KMS-11 (cell line): ENCODE measurements around the gene LRFN4.

Experiments used
- H2AFZ ChIP-seq: fragments of 200-600 bp; sonication (generic); 2 replicates; pipeline ENCODE4 v1.6.1; 2016; ENCODE audit warnings: antibody characterized with exemption, mixed run types, low read depth
- H3K27ac ChIP-seq: fragments of 200-600 bp; sonication (generic); 2 replicates; pipeline ENCODE4 v1.6.1; 2016; ENCODE audit warnings: mild to moderate bottlenecking, mixed run types
- H3K27me3 ChIP-seq: fragments of 200-600 bp; sonication (generic); 2 replicates; pipeline ENCODE4 v1.6.1; 2017; ENCODE audit warnings: mild to moderate bottlenecking, low read depth, mixed run types, moderate library complexity; ENCODE audit not compliant: insufficient read depth
- H3K36me3 ChIP-seq: fragments of 200-600 bp; sonication (generic); 2 replicates; pipeline ENCODE4 v1.6.1; 2017; ENCODE audit warnings: mild to moderate bottlenecking, mixed run types; ENCODE audit not compliant: insufficient read depth
- H3K4me1 ChIP-seq: fragments of 200-600 bp; sonication (generic); 2 replicates; pipeline ENCODE4 v1.6.1; 2016; ENCODE audit warnings: mild to moderate bottlenecking, low read depth, mixed run types; ENCODE audit not compliant: poor library complexity, severe bottlenecking
- H3K4me2 ChIP-seq: fragments of 200-600 bp; sonication (generic); 2 replicates; pipeline ENCODE4 v1.7.0; 2016; ENCODE audit warnings: mild to moderate bottlenecking, mixed run types
- H3K4me3 ChIP-seq: fragments of 200-600 bp; sonication (generic); IDR thresholded peaks from 2 replicates; pipeline ENCODE4 v1.6.1; 2017; ENCODE audit warnings: low read depth, low read length, mixed read lengths; ENCODE audit not compliant: insufficient read depth
- H3K79me2 ChIP-seq: fragments of 200-600 bp; sonication (generic); 2 replicates; pipeline ENCODE4 v1.6.1; 2016; ENCODE audit warnings: low read depth, mixed run types; ENCODE audit not compliant: insufficient read depth
- H3K9ac ChIP-seq: fragments of 200-600 bp; sonication (generic); 2 replicates; pipeline ENCODE4 v1.6.1; 2016; ENCODE audit warnings: mild to moderate bottlenecking, mixed run types
- H4K20me1 ChIP-seq: fragments of 200-600 bp; sonication (generic); 2 replicates; pipeline ENCODE4 v1.6.1; 2016; ENCODE audit warnings: mild to moderate bottlenecking, mixed run types; ENCODE audit not compliant: insufficient read depth
- TF ChIP-seq, protein P1 (sequence below): fragments of 200-600 bp; sonication (generic); conservative IDR thresholded peaks from 2 replicates; pipeline ENCODE4 v1.6.1; 2017; ENCODE audit warnings: low read depth, mild to moderate bottlenecking, antibody characterized with exemption, low read length, moderate library complexity, mixed read lengths

LRFN4 gene

DNA sequence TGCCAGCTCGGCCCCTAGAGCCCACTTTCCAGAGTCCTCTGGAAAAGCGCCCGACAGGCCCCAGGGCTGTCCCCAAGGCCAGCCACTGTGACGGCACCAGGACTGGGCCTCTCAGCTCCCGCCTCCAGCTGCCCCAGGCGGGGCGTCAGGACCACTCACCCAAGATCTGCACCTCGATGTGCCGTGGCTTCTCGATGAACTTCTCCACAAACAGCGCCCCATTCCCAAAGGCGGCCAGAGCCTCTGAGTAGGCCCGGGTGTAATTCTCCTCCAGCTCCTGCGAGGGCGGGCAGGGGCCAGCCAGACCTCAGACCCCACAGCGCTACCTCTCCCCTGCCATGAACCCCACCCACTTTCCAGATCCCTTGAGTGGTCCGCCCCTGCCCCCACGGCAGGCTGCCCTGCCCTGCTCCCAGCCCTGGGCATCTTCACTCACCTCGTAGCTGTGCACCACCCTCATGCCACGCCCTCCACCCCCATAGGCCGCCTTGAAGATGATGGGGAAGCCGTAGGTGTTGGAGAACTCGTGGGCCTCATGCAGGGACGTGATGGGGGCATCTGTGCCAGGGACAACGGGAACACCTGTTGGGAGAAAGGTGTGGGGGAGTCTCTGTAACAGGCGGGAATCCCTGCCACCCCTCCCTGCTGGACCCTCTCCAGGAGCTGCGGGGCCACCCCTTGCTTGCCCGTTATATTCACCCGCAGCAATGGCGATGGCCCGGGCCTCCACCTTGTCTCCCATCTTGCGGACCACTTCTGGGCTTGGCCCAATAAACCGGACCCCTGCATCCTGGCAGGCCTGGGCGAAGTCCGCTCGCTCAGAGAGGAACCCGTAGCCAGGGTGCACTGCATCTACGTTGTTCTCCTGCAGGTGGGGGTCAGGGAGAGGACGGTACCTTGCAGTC lies 14.0 kb downstream of the LRFN4 start:
- Histone ChIP-seq H2AFZ (no peak overlapping the region), H3K79me2 (no peaks in the 10 kb centered on the region), H3K27me3 (no peaks in the 10 kb centered on the region), H4K20me1 (no peaks in the 10 kb centered on the region), H3K4me3 (no peak overlapping the region), H3K4me2 (no peak overlapping the region), H3K9ac (no peak overlapping the region), H3K27ac (no peak overlapping the region), H3K36me3 (no peaks in the 10 kb centered on the region), H3K4me1 (peaks cover 42% of the 10 kb centered on the region)
- TF ChIP-seq, protein P1, sequence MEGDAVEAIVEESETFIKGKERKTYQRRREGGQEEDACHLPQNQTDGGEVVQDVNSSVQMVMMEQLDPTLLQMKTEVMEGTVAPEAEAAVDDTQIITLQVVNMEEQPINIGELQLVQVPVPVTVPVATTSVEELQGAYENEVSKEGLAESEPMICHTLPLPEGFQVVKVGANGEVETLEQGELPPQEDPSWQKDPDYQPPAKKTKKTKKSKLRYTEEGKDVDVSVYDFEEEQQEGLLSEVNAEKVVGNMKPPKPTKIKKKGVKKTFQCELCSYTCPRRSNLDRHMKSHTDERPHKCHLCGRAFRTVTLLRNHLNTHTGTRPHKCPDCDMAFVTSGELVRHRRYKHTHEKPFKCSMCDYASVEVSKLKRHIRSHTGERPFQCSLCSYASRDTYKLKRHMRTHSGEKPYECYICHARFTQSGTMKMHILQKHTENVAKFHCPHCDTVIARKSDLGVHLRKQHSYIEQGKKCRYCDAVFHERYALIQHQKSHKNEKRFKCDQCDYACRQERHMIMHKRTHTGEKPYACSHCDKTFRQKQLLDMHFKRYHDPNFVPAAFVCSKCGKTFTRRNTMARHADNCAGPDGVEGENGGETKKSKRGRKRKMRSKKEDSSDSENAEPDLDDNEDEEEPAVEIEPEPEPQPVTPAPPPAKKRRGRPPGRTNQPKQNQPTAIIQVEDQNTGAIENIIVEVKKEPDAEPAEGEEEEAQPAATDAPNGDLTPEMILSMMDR: no peak

DNA sequence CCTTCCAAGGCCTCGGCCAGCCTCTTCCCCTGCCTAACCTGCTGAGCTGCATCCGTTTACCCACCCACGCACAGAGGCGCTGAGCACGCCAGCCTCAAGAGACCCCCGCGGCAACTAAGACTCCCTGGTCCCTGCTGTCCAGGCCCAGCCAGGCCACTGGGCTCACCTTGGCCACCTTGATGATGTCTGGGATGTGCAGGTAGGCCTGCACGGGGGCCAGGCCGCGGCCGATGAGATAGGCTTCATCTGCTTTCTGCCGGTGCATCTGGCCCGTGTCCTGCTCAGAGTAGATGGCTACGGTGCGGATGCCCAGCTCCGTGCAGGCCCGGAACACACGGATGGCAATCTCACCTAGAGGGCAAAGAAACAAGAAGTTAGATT lies 14.6 kb downstream of the LRFN4 start:
- no peaks in the 10 kb centered on the region for H3K36me3 ChIP-seq
- peaks cover 36% of the 10 kb centered on the region for H3K4me1 ChIP-seq
- H2AFZ ChIP-seq: no peak overlapping the region
- no peaks in the 10 kb centered on the region for H3K79me2 ChIP-seq
- no peak overlapping the region for H3K4me2 ChIP-seq
- no peaks in the 10 kb centered on the region for H4K20me1 ChIP-seq
- no peak overlapping the region for H3K27ac ChIP-seq
- no peaks in the 10 kb centered on the region for H3K27me3 ChIP-seq
- H3K4me3 ChIP-seq: no peak overlapping the region
- TF ChIP-seq, protein P1: no peak
- no peak overlapping the region for H3K9ac ChIP-seq

DNA sequence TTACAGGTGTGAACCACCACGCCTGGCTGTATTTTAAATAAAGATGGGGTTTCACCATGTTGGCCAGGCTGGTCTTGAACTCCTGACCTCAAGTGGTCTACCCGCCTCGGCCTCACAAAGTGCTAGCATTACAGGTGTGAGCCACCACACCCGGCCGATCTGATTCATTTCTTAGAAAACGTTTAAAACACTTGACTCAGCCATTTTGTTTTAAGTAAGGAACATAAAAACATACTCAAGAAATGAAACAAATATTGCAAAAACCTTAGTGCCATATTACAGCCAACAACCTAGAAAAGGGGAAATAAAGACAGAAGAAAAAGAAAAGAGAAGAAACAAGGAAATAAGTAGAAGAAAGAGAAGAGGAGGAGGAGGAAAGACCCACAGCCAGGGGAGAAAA lies 17.4 kb downstream of the LRFN4 start:
- Histone ChIP-seq H3K4me3 (no peak overlapping the region), H3K36me3 (no peaks in the 10 kb centered on the region), H3K27me3 (no peaks in the 10 kb centered on the region), H3K4me2 (no peak overlapping the region), H3K9ac (no peak overlapping the region), H3K4me1 (peaks cover 9% of the 10 kb centered on the region), H4K20me1 (no peaks in the 10 kb centered on the region), H3K27ac (no peak overlapping the region), H3K79me2 (no peaks in the 10 kb centered on the region), H2AFZ (no peak overlapping the region)
- TF ChIP-seq, protein P1: no peak

DNA sequence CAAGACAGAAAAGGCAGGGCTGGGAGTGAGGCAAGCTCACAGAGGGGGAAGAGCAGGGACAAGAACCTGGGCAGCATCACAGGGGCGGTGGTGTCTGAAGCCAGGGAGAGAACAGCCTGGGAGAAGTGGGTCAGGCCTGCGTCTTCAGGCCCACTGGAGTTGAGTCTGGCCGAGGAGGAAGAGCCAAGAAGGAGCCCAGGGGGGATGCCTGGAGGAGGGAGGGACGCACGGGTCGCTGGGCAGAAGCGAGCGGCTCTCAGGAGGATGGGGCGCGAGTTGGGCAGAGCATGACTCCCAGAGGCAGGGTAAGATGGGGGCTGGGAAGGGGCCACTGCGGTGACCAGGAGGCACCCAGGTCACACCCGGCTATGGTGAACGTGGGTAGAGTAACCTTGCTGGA lies 18.5 kb downstream of the LRFN4 start:
- TF ChIP-seq, protein P1: no peak
- Histone ChIP-seq H3K4me1 (peaks cover 9% of the 10 kb centered on the region), H2AFZ (no peak overlapping the region), H3K4me2 (no peak overlapping the region), H3K4me3 (no peak overlapping the region), H3K27ac (no peak overlapping the region), H3K9ac (no peak overlapping the region), H4K20me1 (no peaks in the 10 kb centered on the region), H3K27me3 (no peaks in the 10 kb centered on the region), H3K36me3 (no peaks in the 10 kb centered on the region), H3K79me2 (no peaks in the 10 kb centered on the region)
